ENCODE results near the gene HOXB6. TPM values are rescaled to one million over a fixed set of nuclear protein-coding genes. Genes with fewer than 3 reads are reported as not detected.

The HOXB6 gene
- total RNA-seq, 1 donor from 2014 or later, result 51.0 TPM

GRCh38 chr17:48636177-48637018, 31.6 kb upstream of the HOXB6 start:
- DNase-seq (ENCODE audit: extremely low read depth, low read depth, low spot score), result no peak

GRCh38 chr17:48634493-48635208, 29.9 kb upstream of the HOXB6 start:
- no peak for DNase-seq (ENCODE audit: extremely low read depth, low read depth, low spot score)

GRCh38 chr17:48633266-48633677, 28.5 kb upstream of the HOXB6 start:
- no peak for DNase-seq (ENCODE audit: extremely low read depth, low read depth, low spot score)

- DNase-seq (ENCODE audit: extremely low read depth, low read depth, low spot score), result no peak
These were observed 27.9 kb upstream of the HOXB6 start for GRCh38 chr17:48632579-48633265.

- DNase-seq (ENCODE audit: extremely low read depth, low read depth, low spot score), result no peak
These were observed 27.1 kb upstream of the HOXB6 start for GRCh38 chr17:48631693-48632578.

GRCh38 chr17:48630925-48631692, 26.3 kb upstream of the HOXB6 start:
- no peak for DNase-seq (ENCODE audit: extremely low read depth, low read depth, low spot score)

- DNase-seq (ENCODE audit: extremely low read depth, low read depth, low spot score), result no peak
These were observed 25.5 kb upstream of the HOXB6 start for GRCh38 chr17:48630009-48630924.

- no peak for DNase-seq (ENCODE audit: extremely low read depth, low read depth, low spot score)
These were observed 24.6 kb upstream of the HOXB6 start for GRCh38 chr17:48629411-48629759.

GRCh38 chr17:48628649-48629410, 24.0 kb upstream of the HOXB6 start:
- DNase-seq (ENCODE audit: extremely low read depth, low read depth, low spot score), result no peak

- no peak for DNase-seq (ENCODE audit: extremely low read depth, low read depth, low spot score)
These were observed 23.1 kb upstream of the HOXB6 start for GRCh38 chr17:48627623-48628521.

- DNase-seq (ENCODE audit: extremely low read depth, low read depth, low spot score), result no peak
These were observed 22.4 kb upstream of the HOXB6 start for GRCh38 chr17:48627118-48627597.

GRCh38 chr17:48626245-48627117, 21.7 kb upstream of the HOXB6 start, which contains the start of gene HOXB9:
Gene HOXB9 (minus strand): TSS chr17:48626358. CDS start chr17:48626269, 89 bp downstream.
- no peak for DNase-seq (ENCODE audit: extremely low read depth, low read depth, low spot score)

GRCh38 chr17:48625495-48626244, 20.9 kb upstream of the HOXB6 start:
- DNase-seq (ENCODE audit: extremely low read depth, low read depth, low spot score), result no peak

GRCh38 chr17:48624544-48625494, 20.0 kb upstream of the HOXB6 start:
- no peak for DNase-seq (ENCODE audit: extremely low read depth, low read depth, low spot score)

Measured in glomerular endothelial cell (primary cell).